HG03432 (cell line): ENCODE results near the gene GLYATL1B.
A peak's percentile ranks its signal among the peaks of the same experiment; 100 is the strongest.
"Not testable (repeated sequence)": the region's sequence is repeated elsewhere in the genome, so short reads cannot be mapped to it uniquely, and the experiment has no call there.

Experiments used
- ATAC-seq: cut with Tn5 transposase; IDR thresholded peaks from one replicate; pipeline ENCODE4 v1.9.1; 2021; ENCODE audit warnings: mild to moderate bottlenecking, moderate library complexity; ENCODE audit not compliant: unreplicated experiment

The GLYATL1B gene, protein sequence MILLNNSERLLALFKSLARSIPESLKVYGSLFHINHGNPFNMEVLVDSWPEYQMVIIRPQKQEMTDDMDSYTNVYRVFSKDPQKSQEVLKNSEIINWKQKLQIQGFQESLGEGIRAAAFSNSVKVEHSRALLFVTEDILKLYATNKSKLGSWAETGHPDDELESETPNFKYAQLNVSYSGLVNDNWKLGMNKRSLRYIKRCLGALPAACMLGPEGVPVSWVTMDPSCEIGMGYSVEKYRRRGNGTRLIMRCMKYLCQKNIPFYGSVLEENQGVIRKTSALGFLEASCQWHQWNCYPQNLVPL

DNA sequence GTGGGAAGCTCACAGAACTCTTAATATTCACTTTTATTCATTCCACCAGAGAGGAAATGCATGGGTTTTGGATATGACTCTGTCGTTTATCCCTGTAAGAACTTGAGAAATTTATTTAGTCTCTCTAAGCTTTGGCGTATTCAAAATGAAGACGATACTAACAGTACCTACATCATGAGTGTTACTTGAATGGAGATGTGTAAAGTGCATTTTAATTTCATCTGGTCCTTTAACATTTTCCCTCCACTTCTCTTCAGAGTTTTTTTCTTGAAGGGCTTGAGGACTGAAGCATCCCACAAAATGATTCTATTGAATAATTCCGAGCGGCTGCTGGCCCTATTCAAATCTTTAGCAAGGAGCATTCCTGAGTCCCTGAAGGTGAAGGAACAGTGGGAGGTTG, at the start of gene GLYATL1B:
GLYATL1B (plus strand) TSS at position 301 of the 400 bp plus-strand sequence; CDS start at position 301, 0 bp downstream.
- not testable (repeated sequence) for ATAC-seq

DNA sequence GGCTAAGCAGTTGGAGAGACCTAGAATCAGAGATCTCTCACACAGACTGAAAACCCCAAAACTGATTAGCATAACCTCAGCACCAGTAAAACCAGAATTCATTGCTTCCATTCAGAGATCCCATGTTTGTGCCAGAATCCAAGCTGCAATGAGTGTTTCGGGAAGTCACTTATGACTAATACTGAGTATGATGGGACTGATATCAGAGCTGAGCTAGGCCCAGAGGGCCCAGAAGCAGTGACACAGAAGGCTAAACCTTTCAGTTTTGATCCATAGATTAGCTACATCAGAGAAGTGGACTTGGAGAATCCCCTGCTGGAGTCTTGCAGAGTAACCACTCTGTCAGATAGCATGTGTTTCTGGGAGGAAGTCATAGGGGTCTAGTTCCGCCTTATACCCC, 49.6 kb upstream of the GLYATL1B start:
- not testable (repeated sequence) for ATAC-seq

DNA sequence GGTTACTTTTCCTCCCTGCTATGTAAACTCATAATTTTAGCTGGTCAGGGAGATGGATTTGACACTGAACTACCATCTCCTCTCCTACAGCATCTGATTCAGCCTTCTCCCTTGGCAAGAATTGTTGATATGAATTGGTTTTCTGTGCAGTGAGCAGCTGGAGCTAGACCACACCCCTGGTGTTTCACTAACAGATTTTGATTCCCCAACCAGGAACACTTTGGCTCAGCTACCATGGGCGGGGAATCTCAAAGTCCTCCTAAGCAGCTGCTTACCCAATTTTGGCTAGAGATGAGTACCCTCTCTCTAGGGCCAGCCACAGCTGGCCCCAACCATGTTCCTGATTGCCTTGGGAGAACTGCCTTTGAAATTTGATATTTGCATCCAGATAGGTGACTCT, 48.7 kb upstream of the GLYATL1B start:
- ATAC-seq: not testable (repeated sequence)

DNA sequence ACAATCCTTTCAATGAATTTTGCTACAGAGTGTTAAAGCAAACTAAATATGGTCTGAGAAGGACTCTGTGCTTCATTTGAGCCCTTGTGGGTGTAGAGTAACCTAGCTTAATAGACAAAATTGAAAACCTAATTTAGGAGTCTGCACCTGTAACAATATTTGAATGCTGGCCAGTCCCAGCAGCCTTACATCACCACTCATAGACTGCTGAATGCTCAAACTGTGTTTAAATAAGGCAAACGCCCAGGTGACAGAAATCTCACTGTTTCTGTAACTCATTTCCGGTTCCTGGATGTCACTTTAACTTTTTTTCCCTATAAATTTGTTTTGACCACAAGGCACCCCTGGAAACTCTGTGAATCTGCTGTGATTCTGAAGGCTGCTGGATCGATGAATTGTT, 45.5 kb upstream of the GLYATL1B start:
- no peak for ATAC-seq

DNA sequence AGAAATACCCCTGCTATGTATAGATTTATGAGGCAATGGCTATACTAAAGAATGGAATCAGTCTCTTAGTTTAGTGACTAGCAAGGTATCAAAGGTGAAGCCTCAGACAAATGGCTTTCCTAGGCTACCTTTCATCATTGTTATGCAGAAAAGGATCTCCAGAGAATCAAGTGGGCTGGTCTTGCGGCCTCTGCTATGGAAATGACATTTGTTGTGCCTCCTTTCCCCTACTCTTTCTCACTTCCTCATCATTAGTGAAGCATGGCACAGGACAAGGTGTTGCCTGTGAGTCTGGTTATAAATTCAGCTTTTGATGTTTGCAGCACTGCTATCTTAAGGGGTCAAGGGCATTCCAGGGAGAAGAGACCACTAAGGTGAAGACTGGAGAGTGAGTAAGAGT, 34.7 kb upstream of the GLYATL1B start:
- peak; percentile 88 for ATAC-seq

DNA sequence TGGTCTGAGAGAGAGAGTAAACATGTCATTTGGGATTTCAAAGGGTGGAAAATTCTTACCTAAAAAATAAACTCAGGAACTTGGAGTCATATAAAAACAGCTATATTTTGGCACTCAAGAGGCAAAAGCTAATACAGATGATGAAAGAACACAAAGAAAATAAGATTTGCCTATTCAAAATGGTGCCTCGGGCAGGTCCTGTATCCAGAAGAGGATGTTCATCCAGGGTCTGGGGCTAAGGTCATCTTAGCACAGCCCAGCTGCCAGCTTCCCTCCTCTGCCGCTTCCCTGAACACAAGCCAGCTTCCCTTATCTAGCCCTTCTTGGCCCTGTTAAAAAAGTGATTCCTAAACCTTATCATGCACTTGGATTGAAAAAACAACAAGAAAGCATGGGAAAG, 33.8 kb upstream of the GLYATL1B start:
- ATAC-seq: not testable (repeated sequence)

DNA sequence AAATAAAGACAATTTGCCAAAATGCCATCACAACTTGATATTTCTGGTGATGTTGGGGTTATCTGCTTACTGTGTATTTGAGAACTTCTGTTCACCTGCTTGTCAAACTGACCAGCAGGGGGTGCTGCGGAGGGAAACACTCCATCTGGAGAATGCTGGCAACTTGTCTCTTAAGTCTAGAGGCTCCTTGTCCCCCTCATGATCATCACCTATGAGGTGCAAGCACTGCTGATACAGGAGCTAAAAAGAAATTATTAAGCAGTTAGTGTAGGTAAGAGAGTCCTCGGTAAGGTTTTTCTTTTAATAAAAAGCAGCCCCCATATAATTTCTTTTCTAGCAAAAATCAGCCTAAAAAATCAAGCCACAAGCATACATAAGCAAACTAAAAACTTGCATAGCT, 32.7 kb upstream of the GLYATL1B start:
- peak; percentile 54 for ATAC-seq

DNA sequence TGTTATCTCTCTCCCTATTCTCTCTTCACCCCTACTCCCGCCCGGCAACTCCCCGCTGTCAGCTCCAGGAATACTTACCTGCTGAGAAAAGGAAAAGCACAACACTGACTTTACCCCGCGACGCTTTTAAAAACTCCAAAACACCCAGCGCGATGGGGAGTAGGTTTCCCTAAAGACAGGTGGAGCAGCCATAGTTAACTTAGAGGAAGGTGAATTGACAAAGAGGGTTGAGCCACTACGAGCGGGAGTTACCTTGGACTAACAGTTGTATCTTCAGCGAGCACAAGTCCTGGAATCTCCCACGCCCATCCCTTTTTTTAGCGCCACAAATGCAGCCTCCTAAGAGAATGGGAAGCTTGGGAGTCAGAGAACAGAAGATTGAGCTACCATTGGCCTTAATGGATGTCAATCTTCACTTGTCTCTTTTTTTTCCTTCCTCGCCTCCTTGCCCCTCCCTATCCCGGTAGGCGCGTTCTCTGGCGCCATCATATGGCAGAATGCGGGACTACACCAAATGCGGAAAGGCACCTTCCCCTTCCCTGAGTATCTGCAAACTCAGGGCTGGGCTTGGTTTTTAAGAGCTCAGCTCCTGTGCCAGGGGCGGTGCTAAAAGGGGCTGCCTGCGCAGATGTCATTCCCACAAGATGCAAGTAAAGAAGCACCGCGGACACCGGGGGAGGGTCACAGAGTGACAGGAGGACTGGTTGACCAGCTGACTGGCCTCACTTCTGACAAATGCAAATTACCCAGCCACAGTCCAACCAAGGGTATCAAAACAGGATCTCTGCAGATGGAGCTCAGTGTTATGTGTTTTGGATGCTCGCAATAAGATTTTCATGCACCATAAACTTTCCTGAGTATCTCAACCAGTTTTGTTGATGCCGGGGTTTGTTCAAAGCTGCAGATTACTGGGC, 27.7 kb upstream of the GLYATL1B start:
- ATAC-seq: peak; percentile 96

DNA sequence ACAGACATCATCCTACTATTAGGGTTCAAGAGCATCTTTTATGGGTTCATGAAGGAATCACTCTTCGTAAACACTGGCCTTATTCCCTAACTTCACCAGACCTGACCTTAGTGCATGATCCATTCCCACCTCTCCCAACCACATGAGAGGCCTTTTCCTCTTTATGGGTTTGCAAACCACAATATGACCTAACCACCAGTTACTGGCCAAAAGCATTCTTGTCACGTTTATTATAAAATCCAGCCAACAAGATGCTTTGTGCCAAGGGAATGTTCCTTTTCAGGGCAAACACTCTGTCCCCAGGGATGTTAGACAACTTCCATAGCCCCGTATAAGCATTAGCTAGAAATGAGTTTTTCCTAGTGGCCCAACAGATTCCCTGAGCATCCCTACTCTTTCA, 26.0 kb upstream of the GLYATL1B start:
- not testable (repeated sequence) for ATAC-seq

DNA sequence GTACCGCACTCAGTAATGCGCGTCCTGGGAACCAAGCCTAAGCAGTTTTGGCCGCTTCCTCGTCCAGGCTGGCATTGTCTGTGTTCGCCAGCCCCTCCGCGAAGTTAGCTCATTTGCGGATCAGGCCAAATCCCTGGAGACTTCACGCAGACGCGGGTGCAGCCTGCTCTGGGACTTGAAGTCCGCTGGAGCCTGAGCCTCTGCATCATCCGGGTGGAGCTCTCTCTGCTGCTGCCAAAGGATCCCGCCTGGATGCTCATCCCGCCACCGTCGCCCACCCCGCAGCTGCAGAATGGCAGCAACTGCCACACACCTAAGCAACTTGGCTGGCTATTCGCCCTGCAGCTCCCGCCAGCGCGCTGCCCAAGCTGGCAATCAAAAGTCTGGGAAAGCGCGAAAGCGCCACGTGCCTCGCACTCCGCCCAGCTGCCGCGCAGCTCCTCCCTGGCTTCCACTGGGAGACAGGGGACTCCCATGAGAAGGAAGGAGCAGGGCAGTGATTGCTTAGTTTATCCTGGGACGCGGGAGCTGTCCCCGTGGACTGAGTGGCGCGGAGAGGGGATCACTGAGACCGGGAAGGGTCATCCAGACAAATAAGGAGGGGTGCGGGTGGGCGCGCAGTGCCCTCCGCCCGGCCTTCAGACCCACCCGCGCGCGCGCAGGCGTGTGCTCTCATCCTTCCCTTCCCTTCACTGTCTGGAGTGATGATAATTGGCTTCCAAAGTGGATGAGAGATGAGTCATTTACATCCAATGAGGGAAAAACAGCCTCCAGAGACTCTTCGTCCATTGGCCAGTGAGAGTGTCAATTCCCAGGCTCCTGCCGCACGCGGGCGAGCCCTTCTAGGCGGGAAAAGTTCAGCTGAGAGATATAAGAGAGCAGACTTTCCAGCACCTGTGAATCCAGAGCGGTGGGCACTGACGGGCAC, 23.2 kb upstream of the GLYATL1B start:
- ATAC-seq: no peak

DNA sequence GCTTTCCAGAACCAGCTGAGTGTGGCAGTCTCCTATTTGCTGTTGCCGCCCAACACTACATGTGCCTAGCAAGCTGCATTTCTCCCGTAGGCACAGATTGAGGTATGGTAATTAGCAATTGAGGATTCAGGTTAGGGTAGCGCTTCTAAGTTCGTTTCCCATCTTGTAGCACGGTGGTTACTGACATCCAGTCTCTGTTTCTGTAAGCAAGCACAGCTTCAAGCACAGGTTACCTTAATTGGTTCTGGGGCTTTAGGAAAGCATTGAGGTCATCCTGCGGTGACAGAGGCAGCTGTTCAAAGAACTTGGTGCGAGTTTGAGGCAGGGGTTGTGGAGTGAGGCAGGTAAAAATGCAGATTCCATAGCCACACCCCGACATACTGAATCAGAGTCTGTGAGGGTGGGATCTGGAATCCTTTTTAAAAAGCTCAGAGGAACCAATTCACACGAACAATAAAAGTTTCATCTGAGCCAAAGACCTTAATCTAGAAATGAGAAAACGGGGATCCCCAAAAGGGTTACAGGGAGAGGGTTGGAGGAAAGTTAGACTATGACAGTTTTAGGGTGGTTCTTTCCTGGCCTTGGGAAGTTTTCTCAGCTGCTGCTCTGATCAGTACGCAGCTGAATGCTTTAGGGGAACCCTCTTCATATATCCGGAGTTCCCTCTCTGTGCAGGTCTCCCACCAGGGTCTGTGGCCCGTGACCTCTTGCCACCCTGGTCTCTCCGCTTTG, 21.9 kb upstream of the GLYATL1B start:
- ATAC-seq: peak; percentile 71

DNA sequence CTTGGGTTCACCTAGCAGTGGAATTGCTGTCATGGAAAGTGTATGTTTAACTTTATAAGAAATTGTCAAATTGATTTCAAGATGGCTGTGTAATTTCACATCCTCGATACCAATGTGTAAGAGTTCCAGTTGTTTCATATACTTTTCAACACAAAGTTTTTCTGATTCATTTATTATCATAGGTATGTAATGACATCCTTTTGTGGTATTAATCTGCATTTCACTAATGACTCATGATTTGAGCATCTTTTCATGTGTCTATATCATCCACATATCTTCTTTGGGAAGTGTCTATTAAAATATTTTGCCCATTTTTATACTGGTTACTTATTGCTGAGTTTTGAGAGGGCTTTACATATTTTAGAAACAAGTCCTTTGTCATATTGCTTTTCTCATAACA, 17.0 kb upstream of the GLYATL1B start:
- ATAC-seq: no peak

DNA sequence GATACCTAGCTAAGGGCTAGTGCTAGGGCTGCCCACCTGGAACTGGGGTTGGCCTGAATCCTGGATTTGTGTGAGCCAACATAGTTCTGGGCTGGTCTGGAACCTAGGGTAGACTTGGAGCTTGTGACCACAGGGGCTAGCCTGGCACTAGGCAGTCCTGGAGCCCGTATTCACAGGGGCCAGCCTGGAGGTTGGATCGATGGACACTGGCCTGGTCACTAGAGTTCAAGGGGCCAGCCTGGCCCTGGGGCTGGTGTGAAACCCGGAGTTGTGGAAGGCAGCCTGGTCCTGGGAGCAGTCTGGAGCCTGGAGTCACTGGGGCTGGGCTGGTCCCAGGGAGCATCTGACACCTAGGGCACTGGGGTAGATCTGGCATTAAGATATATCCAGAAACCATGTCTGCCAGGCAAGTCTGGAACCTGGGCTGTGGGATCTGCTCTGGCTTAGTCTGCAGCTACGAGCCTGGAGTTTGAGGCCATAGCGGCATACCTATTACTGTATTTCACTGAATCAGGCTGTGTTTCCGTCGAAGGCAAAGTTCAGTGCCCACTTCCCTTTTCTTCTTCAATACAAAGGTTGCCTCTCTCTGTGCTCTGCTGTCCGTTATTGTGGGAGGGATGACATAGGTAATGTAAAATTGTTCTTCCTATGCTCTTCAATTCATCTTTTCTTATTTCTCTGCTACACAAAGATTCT, 9.1 kb upstream of the GLYATL1B start:
- ATAC-seq: peak; percentile 92

DNA sequence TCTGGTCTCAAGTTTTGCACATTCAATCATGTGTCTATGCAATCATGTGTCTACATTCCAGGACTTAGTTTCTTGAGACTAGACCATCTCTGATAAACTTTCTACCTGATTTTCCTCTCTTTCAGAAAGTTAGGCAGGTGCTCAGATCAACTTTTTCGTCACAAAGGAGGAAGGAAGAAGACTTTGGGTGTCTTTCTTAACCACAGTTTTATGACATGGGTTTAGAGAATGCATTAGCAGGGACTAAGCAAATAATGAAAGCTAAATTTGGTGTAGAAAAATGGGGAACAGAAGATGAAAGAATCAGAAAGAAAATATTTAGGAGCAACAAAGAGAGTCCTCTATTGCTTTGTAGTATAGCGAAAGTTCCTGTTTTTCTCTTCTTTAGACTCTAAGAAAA, 7.7 kb upstream of the GLYATL1B start:
- no peak for ATAC-seq

DNA sequence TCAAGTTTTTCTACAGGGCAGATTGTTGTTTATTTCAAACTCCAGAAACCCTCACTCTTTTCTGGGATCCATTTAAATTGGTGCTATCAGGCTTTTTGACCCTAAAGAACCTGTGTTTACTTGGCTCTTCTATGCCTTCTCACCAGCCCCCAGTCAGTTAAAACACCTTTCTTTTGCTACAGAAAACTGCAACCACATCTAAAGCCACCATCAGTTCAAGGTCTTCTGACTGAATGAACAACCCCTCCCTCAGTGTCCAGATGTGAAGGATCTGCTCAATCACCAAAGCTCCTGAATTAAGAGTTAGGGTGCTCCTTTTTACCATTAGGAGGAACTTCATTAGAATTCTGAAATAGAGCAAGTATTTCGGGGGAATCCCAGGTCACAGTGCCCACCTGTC, 7.0 kb upstream of the GLYATL1B start:
- ATAC-seq: no peak

DNA sequence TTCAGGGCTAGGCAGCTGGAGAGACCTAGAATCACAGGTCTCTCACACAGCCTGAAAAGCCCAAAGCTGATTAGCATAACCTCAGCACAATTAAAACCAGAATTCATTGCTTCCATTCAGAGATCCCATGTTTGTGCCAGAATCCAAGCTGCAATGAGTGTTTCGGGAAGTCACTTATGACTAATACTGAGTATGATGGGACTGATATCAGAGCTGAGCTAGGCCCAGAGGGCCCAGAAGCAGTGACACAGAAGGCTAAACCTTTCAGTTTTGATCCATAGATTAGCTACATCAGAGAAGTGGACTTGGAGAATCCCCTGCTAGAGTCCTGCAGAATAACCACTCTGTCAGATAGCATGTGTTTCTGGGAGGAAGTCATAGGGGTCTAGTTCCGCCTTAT, 5.7 kb upstream of the GLYATL1B start:
- not testable (repeated sequence) for ATAC-seq

DNA sequence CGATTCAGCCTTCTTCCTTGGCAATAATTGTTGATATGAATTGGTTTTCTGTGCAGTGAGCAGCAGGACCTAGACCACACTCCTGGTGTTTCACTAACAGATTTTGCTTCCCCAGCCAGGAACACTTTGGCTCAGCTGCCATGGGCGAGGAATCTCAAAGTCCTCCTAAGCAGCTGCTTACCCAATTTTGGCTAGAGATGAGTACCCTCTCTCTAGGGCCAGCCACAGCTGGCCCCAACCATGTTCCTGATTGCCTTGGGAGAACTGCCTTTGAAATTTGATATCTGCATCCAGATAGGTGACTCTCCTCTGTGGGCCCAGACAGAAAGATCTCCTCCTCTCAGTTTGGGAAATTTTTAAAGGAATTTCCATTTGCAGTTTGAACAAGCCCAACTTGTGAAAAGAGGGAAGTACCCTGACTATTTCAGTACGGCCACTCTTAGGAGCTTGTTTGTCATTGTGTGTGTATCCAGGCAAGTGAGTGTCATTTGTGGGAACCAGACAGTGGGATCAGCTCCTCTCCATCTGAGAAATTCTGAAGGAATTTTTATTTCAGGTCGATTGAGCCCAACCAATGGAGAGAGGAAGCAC, 4.6 kb upstream of the GLYATL1B start:
- not testable (repeated sequence) for ATAC-seq

DNA sequence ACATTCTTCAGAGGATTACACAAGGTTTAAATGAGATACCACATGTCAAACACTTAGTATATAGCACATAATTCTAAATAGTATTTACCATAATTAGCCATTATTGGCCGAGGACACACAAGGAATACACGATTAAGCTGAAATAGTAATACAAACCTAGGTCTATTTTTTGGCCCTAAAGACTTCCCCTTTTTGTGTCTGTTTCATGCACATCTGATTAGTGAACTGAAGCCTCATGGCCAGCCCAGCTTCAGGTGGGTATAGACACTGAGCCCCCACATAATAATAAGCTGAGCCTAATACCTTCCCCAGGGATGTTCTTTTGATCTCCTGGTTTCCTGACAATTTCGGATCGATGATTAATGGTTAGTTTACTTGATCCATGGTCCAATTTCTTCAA, 2.1 kb downstream of the GLYATL1B start:
- ATAC-seq: no peak

DNA sequence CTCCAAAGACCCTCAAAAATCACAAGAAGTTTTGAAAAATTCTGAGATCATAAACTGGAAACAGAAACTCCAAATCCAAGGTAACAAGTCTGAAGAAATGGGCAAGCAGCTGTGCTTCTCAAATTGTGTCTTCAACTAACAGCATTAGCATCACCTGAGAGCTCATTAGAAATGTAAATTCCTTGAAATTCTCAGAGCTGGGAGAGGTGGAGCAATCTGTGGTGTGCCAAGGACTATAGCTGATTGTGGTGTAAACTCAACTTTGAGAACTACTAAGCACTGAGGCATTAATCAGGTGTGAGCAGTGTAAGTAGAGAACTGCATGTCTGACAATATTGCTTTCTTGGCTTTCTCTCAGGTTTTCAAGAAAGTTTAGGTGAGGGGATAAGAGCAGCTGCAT, 7.5 kb downstream of the GLYATL1B start:
- not testable (repeated sequence) for ATAC-seq
